ENCODE results near the gene FAM219A.

FAM219A gene

GRCh38 chr9:34502891-34503290 lies 44.5 kb upstream of the FAM219A start:
- no peak for DNase-seq (ENCODE audit: low read depth)
- no peak overlapping the region for H3K4me3 ChIP-seq (ENCODE audit: low read depth, low read length)
- no peak for TF ChIP-seq CTCF (IDR thresholded peaks at IDR 0.05; ENCODE audit: insufficient read depth, low read depth, low read length, missing control alignments)

GRCh38 chr9:34502471-34502870 lies 44.1 kb upstream of the FAM219A start:
- no peak overlapping the region for H3K4me3 ChIP-seq (ENCODE audit: low read depth, low read length)
- no peak for DNase-seq (ENCODE audit: low read depth)
- TF ChIP-seq CTCF (IDR thresholded peaks at IDR 0.05; ENCODE audit: insufficient read depth, low read depth, low read length, missing control alignments), result no peak

GRCh38 chr9:34501889-34502425 lies 43.6 kb upstream of the FAM219A start:
- DNase-seq (ENCODE audit: low read depth), result no peak
- no peak for TF ChIP-seq CTCF (IDR thresholded peaks at IDR 0.05; ENCODE audit: insufficient read depth, low read depth, low read length, missing control alignments)
- no peak overlapping the region for H3K4me3 ChIP-seq (ENCODE audit: low read depth, low read length)

- TF ChIP-seq CTCF (IDR thresholded peaks at IDR 0.05; ENCODE audit: insufficient read depth, low read depth, low read length, missing control alignments), result no peak
- no peak overlapping the region for H3K4me3 ChIP-seq (ENCODE audit: low read depth, low read length)
- no peak for DNase-seq (ENCODE audit: low read depth)
These were observed 43.0 kb upstream of the FAM219A start for GRCh38 chr9:34501372-34501771.

GRCh38 chr9:34500623-34501267 lies 42.4 kb upstream of the FAM219A start:
- H3K4me3 ChIP-seq (ENCODE audit: low read depth, low read length), result no peak overlapping the region
- peak; percentile 98 for TF ChIP-seq CTCF (IDR thresholded peaks at IDR 0.05; ENCODE audit: insufficient read depth, low read depth, low read length, missing control alignments)
- peak; percentile 70 for DNase-seq (ENCODE audit: low read depth)

GRCh38 chr9:34499076-34499475 lies 40.7 kb upstream of the FAM219A start:
- TF ChIP-seq CTCF (IDR thresholded peaks at IDR 0.05; ENCODE audit: insufficient read depth, low read depth, low read length, missing control alignments), result no peak
- DNase-seq (ENCODE audit: low read depth), result no peak
- H3K4me3 ChIP-seq (ENCODE audit: low read depth, low read length), result no peak overlapping the region

- TF ChIP-seq CTCF (IDR thresholded peaks at IDR 0.05; ENCODE audit: insufficient read depth, low read depth, low read length, missing control alignments), result no peak
- no peak for DNase-seq (ENCODE audit: low read depth)
- no peak overlapping the region for H3K4me3 ChIP-seq (ENCODE audit: low read depth, low read length)
These were observed 40.2 kb upstream of the FAM219A start for GRCh38 chr9:34498553-34498952.

Measured in GM12865 (cell line).